Left ventricle myocardium inferior (tissue), 1 donor: ENCODE results near the gene DBT. TPM values are rescaled to one million over a fixed set of nuclear protein-coding genes. Genes with fewer than 3 reads are reported as not detected.
A peak's percentile ranks its signal among the peaks of the same experiment; 100 is the strongest.
"Not testable (repeated sequence)": the region's sequence is repeated elsewhere in the genome, so short reads cannot be mapped to it uniquely, and the experiment has no call there.

Experiments used
- DNase-seq: peaks from one replicate; pipeline ENCODE4 v3.0.0-alpha.2; 2020
- H3K27ac ChIP-seq: fragments of 200-600 bp; replicated peaks from 2 replicates; pipeline ENCODE4 v1.8.0; 2021
- H3K27me3 ChIP-seq: fragments of 200-600 bp; 2 replicates; pipeline ENCODE4 v1.8.0; 2021; ENCODE audit warnings: low read depth
- H3K36me3 ChIP-seq: fragments of 200-600 bp; 2 replicates; pipeline ENCODE4 v1.8.0; 2021
- H3K4me1 ChIP-seq: fragments of 200-600 bp; 2 replicates; pipeline ENCODE4 v1.8.0; 2021
- H3K4me3 ChIP-seq: fragments of 200-600 bp; 2 replicates; pipeline ENCODE4 v1.8.0; 2021; ENCODE audit warnings: mild to moderate bottlenecking, moderate library complexity
- H3K9me3 ChIP-seq: fragments of 200-600 bp; replicated peaks from 2 replicates; pipeline ENCODE4 v1.8.0; 2021
- CTCF ChIP-seq: fragments of 200-600 bp; IDR thresholded peaks from 2 replicates; pipeline ENCODE4 v1.8.0; 2021; ENCODE audit warnings: antibody characterized with exemption, mild to moderate bottlenecking, borderline replicate concordance
- intact Hi-C: fragments of 100-400 bp; cut with micrococcal nuclease; formaldehyde crosslinking; loops from one replicate; pipeline ENCODE4 v1.11.0; 2022
- total RNA-seq: library from RNA; stranded (reverse); fragmentation: NEBNext Ultra II Directional; extraction: Animal tissue kit (Norgen Biotek cat#: 25700); gene quantifications from one replicate; pipeline ENCODE4 v1.2.1, GENCODE V29; 2021
- donor health status: DM: no; HTN: yes; CAD: no; lungs with severe emphysema.

DBT gene
- total RNA-seq, 1 donor from 2014 or later = 38.8 TPM

- Histone ChIP-seq H3K4me3 (no peak overlapping the region), H3K27me3 (no peaks in the 10 kb centered on the region), H3K36me3 (peaks cover 34% of the 10 kb centered on the region), H3K4me1 (peaks cover 19% of the 10 kb centered on the region), H3K9me3 (no peaks in the 10 kb centered on the region), H3K27ac (no peak overlapping the region)
- TF ChIP-seq CTCF = no peak
- intact Hi-C loops = no loop called here
- no peak for DNase-seq
Measured at GRCh38 chr1:100219883-100220282, 29.8 kb downstream of the DBT start.

GRCh38 chr1:100219457-100219856, 30.2 kb downstream of the DBT start:
- Histone ChIP-seq H3K9me3 (no peaks in the 10 kb centered on the region), H3K27ac (no peak overlapping the region), H3K27me3 (no peaks in the 10 kb centered on the region), H3K4me1 (peaks cover 19% of the 10 kb centered on the region), H3K36me3 (peaks cover 39% of the 10 kb centered on the region), H3K4me3 (no peak overlapping the region)
- intact Hi-C loops = no loop called here
- DNase-seq = no peak
- no peak for TF ChIP-seq CTCF

GRCh38 chr1:100217834-100218233, 31.8 kb downstream of the DBT start:
- peak overlapping the region; percentile 76 for H3K27ac ChIP-seq
- DNase-seq = peak; percentile 44
- no peaks in the 10 kb centered on the region for H3K27me3 ChIP-seq
- H3K36me3 ChIP-seq = peaks cover 48% of the 10 kb centered on the region
- no peaks in the 10 kb centered on the region for H3K9me3 ChIP-seq
- intact Hi-C loops = no loop called here
- H3K4me1 ChIP-seq = peaks cover 19% of the 10 kb centered on the region
- no peak overlapping the region for H3K4me3 ChIP-seq
- no peak for TF ChIP-seq CTCF

GRCh38 chr1:100215101-100215500, 34.5 kb downstream of the DBT start:
- no peak for DNase-seq
- TF ChIP-seq CTCF = no peak
- Histone ChIP-seq H3K4me3 (no peak overlapping the region), H3K27ac (no peak overlapping the region), H3K4me1 (peaks cover 28% of the 10 kb centered on the region), H3K36me3 (peaks cover 72% of the 10 kb centered on the region), H3K27me3 (no peaks in the 10 kb centered on the region), H3K9me3 (no peaks in the 10 kb centered on the region)
- intact Hi-C loops = no loop called here

- H3K4me1 ChIP-seq = peaks cover 21% of the 10 kb centered on the region
- intact Hi-C loops = no loop called here
- H3K36me3 ChIP-seq = peaks cover 82% of the 10 kb centered on the region
- DNase-seq = no peak
- no peaks in the 10 kb centered on the region for H3K9me3 ChIP-seq
- H3K27ac ChIP-seq = no peak overlapping the region
- H3K27me3 ChIP-seq = no peaks in the 10 kb centered on the region
- no peak for TF ChIP-seq CTCF
- H3K4me3 ChIP-seq = no peak overlapping the region
Measured at GRCh38 chr1:100213141-100213540, 36.5 kb downstream of the DBT start.

GRCh38 chr1:100206301-100206700, 43.3 kb downstream of the DBT start:
- TF ChIP-seq CTCF = no peak
- intact Hi-C loops = no loop called here
- peaks cover 88% of the 10 kb centered on the region for H3K36me3 ChIP-seq

GRCh38 chr1:100205593-100205992, 44.0 kb downstream of the DBT start:
- H3K27ac ChIP-seq, H3K4me1 ChIP-seq, intact Hi-C loops, H3K4me3 ChIP-seq, H3K27me3 ChIP-seq, DNase-seq: not testable (repeated sequence)
- peaks cover 11% of the 10 kb centered on the region for H3K9me3 ChIP-seq
- peaks cover 89% of the 10 kb centered on the region for H3K36me3 ChIP-seq

More at GRCh38 chr1:100206301-100206700, 43.3 kb downstream of the DBT start:
- H3K27me3 ChIP-seq = no peaks in the 10 kb centered on the region
- no peak for DNase-seq
- no peak overlapping the region for H3K4me3 ChIP-seq
- H3K9me3 ChIP-seq = peaks cover 11% of the 10 kb centered on the region
- H3K4me1 ChIP-seq = peaks cover 13% of the 10 kb centered on the region
- no peak overlapping the region for H3K27ac ChIP-seq

- intact Hi-C loops, DNase-seq, H3K27ac ChIP-seq, H3K27me3 ChIP-seq, H3K4me3 ChIP-seq, H3K4me1 ChIP-seq: not testable (repeated sequence)
- Histone ChIP-seq H3K36me3 (peaks cover 90% of the 10 kb centered on the region), H3K9me3 (peaks cover 11% of the 10 kb centered on the region)
Measured at GRCh38 chr1:100205103-100205502, 44.5 kb downstream of the DBT start.
